Inflammatory macrophage treated with lipopolysaccharide for 1 hour (primary cell): Measurements from ENCODE around the gene CYP24A1.

ENCODE experiments used
- DNase-seq, 2 donors: peaks; one replicate each; pipeline ENCODE4 v3.0.0-alpha.2; 2020 to 2022

The CYP24A1 gene

DNA sequence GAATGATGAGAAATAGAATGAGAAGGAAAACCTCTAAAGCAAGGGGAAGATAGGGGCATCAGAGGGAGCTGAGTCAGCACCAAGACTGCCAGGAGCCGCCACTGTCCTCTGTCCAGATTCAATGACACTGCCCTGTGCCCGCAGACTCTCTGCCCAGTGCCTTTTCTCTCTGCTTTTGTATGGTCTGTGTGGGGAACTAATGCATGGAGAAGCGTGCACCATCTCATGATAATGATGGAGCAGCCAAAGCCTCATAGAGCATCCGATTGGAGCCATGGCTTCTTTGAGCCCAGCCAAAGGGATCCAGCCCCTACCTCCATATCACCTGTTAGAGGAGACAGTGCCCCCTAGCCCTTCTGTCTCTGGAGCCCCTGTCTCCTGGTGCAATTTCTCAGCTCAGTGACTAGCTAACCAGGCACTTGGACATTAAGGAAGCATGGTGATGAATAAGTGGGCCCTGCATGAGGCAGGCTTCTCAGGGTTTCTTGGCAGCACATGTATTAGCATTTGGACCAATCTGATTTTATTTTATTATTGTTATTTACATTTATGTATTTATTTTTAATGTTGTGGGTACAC is 27.6 kb upstream of the CYP24A1 start:
- no peak for DNase-seq

DNA sequence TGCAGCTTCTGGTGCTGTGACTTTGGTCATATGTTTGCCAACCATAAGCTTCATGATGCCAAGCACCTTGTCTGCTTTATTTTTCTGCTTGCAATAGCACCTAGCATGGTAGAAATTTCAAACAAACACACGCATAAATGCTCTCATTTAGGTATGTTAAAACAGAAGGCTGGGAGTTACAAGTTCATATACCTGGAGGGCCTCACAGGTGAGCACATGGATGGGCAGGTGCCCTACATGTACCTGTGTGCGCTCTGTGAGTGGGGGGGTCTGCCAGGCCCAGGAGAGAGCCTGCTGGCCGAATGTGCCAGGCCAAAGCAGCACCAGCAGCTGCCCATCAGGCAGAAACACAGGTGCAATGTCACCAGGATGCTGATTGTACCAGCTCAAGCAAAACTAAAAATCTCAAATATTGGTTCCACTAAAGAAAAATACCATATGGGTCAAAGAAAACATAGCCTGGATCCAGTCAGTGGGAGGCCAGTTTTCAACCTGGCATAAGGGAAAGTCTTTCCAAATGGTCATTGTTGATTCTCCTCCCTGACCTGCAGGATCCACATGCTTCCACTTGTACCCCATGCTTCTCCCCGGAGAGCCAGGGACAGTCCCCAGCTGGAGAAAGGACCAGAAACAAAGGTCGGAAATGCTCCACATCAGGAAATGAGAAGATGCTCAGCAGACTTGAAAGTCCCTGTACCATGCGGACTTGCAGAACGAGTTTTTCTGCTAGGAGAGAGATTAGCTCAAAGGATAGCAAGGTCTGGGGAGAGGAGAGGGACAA is 26.9 kb upstream of the CYP24A1 start:
- no peak for DNase-seq

DNA sequence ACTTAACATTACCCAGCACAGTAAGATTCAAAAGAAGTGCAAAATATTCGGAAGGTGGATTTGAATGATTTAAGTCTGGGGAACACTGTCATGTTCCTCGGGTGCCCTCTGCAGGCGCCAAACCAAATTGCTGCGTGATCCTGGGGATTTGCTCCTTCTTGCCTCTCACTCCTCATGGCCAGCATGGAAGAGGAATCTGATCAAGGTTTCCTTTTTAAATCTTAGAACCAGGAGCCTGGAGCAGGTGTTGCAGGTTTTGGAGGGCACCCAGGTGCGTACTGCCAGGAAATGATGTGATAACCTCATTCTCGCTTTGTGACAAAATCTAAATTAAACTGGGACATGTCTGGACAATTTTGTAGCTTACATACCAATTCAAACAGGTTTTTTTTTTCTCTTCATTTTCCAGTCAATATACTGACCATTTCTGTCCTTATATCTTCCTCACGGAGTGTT is 26.0 kb upstream of the CYP24A1 start:
- DNase-seq = peak; percentile 45 to 95

DNA sequence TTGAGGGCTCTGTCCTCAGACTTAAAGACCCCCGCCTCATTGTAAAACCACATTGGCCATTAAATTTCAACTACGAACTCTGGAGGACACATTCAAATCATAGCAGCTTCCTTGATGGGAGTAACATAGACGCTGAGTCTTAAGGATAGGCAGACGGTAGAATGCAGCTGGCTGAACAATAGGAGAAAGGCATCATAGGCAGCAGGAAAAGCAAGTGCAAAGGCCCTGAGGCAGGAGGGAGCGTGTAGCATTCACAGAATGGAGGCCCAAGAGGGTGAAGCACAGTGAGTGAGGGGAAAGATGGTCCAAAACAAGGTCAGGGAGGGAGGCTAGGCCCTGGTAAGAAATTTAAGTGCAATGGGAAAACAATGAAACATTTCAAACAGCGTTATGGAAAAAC is 25.5 kb upstream of the CYP24A1 start:
- no peak for DNase-seq

DNA sequence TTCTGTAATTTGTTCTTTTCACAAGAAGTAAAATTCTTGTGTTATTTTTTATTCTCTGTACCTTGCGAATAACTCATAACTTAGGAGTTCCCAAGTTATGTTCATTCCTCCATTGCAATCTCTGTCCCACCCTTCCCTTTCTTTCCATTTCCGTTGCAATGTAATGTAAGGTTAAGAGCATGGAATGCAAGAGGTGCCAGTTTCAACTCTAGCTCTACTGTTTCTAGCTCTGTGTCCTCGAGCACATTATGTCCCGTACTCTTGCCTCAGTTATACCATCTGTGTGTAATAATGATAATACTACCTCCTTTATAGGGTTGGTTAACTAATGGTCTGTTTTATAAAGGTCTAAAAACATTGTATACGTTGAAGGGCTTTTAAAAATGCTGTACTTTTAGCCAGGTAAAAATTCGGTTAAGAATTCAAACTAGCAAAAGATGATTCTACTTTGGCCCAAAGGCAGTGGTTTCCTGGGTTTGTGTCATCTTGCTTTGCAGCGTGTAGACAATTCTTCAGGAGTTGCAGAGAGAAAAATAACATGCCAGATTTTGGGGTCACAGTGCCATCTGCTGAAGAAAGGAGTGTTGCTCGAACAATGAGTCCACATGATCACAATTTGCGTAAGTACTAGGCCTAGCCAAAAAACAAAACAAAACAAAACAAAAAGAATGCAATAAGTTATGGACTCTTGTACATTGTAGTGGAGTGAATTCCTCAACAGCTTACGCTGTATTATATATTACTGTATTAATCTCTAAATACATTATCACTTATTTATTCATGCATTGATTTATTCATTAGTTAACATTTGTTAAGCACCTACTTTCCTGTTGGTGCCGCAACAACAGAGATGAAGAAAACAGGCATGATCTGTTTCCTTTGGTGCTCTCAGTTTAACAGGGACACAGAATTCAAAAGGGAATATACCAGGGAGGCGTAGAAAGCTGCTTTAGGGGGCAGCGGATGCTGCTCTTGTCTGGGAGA is 24.1 kb upstream of the CYP24A1 start:
- DNase-seq = peak; percentile 44

DNA sequence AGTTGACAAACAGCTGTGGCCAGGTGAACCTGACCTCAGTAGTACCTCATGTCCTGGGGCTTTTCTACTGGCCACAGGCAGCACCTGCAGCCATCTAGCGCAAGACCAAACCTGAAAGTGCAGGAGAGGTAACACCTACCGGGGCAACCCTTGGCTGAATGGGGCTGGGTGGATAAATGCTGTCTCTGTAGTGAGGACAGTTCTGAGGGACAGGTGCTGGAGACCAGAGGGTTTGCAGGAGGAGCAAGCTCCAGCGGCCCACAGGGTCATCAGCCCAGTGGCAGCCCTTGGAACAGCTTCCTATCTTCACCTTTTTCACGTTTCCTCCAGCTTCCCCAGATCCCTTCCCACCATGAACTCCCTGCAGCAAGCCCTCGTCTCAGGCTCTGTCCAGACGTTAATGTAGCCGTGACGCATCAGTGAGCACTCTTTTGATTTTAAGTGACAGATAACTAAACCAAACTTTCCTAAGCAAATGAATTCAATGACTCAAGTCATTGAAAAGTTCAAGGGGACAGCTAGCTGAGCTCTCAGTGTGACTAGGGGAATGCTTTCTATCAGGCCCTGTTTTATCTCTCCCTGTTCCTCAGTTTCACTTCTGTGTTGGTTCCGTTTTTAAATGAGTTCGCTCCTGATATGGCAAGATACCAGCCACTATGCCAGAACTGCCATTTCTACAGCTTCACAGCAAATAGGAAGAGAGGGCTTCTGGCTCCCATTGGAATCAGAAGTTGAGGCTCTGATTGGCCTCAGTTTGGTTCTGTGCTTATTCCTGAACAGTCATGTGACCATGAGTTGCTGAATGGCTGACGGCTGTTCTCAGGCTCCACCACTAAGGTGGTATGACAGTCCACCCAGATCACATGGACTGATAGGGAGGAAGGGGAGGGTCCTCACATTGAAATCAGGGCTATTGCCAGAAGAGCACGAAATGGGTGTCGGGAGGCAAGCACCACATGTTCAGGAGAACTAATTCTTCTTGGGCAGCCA is 22.0 kb upstream of the CYP24A1 start:
- no peak for DNase-seq

DNA sequence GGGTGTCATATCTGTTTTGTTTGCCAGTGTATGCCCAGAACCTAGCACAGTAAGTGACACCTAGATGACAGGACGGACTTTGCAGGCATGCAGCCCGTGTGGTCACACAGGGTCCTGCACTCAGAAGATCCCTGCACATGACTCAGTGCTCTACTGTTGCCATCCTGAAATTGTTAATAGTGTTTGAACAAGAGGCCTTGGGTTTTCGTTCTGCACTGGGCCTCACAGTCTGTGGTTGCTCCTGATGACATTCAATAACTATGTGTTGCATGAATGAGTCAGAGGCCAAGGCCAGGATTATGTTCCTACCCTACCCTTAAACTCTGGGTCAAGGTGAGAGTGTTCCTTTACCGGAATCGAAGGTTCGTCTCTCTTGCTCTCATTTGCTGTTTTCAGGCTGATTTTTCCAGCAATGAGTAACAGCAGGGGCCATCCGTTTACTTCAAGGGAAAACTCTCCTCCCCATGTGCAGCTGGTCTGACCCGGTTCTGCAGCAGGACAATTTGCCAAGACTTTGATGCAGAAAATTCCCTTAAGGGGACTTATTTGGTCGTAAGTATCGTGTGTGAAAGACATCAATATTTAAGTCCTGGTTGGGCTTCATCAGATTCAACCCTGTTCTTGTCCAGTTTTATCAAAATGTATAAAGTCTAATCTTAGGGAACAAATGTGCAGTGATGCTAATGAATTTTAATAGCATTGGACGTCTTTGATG is 21.1 kb upstream of the CYP24A1 start:
- no peak for DNase-seq

DNA sequence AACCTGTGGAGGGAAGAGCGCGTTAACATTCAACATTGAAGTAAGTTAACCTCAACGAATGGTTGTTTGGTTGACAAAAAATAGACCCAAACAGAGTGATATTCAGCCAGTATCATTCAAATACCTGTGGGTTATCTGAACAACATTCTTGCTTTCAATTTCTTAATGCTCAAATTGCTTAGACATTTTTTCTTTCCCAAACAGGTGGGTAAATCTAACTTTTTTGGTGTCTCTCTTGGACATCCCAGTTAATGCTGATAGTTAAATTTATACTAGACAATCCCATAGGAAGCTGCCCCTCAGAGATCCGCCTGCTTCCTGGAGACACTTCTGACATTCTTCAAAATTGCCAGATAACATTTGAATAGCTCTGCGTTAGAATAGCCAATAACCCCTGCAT is 20.0 kb upstream of the CYP24A1 start:
- no peak for DNase-seq

DNA sequence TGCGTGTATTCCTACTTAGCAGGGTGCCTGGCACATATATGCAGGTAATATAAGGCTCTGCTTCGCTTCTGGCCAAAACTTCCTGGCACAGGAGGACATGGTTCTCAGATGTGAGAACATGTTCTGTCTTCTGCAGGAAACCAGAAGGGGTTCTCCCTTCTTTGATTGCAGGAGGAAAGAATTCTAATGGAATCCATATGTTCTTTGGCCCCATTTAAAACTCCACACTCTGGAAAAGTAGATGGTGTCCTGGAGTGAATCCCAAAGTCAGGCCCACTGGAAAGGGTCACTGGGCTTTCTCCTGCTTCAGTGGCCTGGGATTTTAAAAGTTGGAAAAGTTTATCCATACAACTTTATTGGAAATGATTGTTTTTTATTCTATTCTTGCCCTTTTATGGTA is 16.4 kb upstream of the CYP24A1 start:
- DNase-seq = no peak

DNA sequence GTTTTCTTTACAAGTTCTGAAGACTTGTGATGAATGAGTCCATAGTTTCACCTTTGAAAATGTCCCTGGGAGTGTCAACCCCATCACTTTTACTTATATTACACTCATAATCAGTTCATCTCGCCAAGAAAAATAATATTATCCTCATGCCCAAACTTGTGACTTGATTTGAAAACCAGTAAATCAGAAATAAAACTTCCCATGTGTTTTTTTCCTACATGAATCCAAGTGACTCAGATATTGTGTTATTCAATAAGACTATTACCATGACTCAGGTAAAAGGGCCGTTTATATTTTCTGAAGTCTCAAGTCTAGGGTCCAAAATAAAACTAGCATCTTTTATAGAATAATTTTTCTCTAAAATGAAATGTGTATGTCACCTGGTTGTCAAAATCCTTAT is 15.8 kb upstream of the CYP24A1 start:
- DNase-seq = no peak

DNA sequence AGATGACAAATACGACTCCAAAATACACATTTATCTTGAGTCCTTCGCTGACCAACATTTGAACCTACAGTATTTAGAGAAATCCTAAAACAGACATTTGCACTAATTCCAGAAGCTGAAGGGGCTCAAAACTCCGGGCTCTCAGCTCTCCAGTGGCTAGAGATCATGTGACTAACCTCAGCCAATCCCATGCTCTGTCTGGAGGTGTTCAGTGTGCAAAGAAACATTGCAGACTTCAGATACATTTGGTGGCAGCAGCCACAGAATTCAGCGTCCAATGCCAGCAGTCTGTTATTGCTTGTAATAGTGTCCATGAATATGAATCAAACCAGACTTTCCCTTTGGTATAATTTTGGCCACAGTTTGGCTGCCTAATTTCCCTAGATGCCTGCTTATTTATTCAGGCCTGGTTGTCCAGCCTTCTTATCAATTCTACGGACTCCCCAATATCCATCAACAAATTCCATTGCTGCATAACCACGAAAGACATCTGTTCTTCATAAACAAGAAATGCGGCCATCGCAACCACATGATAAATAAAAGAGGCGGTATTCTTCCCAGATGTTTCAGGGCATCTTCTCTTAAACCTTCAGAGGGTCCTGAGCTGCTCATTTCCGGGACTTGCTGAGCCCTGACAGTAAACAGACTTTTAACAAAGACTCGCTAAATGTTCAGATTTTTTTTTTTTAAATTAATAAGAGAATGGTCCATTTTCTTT is 14.5 kb upstream of the CYP24A1 start:
- no peak for DNase-seq

DNA sequence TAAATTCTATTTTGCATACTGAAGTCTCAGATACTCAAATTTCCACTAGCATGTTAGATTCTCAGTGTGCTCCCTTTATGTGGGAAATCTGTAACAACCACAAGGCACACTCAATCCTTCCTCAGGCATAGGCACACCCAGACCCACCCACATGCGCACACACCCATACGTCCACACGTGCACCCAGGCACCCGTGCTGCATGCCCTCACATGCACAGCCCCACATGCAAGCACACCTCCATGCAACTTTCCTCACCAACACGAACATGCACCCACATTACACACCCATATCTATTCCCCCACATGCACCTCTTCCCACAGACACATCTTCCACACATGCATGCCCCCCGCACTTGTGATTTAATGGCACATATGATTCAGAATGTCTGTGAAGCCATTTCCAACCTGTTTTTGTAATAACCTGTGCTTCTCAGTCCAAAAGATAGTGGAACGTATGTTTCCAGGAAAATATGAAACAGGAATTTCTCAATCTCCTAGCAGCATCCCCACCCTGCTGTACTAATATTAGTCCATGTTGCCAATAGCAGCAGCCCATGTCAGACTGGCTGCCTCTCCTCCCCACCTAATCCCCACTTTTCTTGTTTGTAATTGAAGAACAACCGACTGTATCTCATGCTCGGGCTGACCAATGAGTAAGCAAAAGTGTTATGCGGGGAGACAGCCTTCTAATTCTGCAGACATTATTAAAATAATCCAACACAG is 11.3 kb upstream of the CYP24A1 start:
- no peak for DNase-seq

DNA sequence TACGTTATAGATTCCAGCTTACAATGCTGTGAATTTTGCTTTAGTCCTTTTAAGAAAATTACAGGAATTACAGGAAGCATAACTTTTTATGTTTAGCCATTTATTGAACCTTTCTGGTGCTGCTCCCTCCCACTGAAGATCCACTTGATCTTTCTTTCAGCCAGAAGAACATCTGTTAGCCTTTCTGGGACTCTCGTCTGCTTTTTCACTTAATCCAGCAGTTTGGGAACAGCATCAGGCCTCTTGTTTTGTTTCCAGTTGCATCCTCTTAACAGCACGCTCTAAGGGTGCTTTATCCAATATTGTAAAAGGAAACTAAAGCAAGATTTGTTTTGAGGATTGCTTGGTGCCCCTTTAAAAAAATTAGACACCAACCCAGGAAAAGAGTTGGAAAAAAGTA is 10.3 kb upstream of the CYP24A1 start:
- no peak for DNase-seq

DNA sequence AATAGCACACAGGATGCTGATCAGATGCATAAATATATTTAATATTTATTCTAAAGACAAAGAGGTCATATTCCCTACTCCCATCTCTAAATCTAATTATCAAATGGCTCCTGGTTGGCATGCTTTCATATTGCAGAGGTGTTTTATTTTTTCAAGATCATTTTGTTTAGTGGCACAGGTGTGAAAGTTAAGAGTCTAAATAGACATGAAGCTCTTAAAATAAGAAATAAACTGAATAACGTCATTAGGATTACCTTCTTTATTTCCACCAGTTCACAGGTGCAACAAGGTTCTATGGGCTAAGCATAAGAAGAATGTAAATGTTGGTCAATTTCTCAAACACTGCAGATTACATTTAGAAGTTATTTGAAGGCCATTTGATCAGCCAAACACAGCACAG is 7.1 kb upstream of the CYP24A1 start:
- no peak for DNase-seq

DNA sequence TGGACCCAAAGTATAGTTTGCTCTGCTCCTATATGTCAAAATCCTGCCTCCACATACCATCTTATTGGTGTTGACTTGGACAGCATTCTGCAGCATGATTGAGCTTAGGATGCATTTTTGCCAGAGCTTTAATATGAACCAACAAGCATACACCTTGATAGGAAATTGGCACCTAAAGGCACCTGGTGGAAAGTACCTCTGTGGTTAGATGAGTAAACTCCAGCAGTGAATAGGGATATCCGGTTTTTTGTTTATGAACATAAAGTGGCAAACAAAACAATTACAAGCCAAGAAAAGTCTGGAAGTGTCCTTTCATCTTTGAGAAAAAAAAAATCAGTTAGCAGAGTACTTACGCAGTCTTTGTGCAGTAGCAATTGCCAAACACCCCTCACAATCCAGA is 6.2 kb upstream of the CYP24A1 start:
- no peak for DNase-seq

DNA sequence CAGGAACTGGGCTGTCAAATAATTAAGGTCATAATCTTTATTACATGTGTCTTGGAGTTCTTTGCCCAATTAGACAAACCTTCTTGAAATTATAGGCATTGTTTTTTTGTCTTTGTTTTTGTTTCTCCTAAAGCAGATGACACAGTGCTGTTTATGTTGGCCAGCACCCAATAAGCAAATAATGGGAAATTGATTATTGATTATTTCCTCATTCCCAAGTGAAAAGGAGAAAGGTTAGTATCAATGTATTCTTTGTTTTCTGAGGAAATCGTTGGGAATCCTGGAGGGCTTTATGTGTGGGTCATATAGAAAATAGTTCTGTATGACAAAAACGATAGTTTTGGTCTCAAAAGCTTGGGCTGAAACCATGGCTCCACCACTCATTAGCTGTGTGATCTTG is 4.5 kb upstream of the CYP24A1 start:
- DNase-seq = no peak

DNA sequence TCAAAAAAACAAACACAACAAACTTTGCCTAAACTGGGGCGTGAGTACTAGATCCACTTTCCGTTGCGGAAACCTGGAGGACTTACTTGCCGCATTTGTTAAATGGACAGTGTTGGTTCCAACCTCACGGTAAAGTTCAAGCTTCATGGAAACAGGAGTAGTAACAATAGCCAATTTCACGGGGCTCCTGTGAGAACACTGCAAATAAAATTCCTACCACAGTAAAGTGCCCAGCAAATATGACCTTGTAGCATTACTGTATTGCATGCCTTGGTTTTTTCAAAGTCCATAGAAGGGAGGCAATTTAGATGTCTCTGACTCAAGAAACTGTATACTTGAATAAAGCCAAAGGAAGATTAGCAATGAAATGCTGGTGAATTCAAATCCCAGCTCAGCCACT is 3.6 kb upstream of the CYP24A1 start:
- no peak for DNase-seq

DNA sequence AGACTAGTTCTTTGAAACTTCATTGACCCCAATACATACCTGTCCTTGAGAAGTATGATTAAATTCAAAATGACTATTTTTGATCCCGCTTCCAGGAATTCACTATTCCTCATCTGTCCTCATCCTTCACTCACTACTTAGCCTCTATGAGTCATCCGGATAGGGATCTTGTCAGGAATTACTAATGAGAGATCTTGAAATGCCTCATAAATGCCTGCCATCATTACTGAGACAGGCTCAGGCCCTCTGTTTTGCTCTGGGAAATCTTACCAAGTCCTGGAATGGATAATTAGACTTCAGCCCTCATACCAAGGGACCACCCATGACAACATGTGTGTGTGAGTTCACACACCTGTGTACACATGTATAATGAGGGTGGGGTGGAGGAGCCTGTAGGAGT is 2.8 kb upstream of the CYP24A1 start:
- DNase-seq = no peak

DNA sequence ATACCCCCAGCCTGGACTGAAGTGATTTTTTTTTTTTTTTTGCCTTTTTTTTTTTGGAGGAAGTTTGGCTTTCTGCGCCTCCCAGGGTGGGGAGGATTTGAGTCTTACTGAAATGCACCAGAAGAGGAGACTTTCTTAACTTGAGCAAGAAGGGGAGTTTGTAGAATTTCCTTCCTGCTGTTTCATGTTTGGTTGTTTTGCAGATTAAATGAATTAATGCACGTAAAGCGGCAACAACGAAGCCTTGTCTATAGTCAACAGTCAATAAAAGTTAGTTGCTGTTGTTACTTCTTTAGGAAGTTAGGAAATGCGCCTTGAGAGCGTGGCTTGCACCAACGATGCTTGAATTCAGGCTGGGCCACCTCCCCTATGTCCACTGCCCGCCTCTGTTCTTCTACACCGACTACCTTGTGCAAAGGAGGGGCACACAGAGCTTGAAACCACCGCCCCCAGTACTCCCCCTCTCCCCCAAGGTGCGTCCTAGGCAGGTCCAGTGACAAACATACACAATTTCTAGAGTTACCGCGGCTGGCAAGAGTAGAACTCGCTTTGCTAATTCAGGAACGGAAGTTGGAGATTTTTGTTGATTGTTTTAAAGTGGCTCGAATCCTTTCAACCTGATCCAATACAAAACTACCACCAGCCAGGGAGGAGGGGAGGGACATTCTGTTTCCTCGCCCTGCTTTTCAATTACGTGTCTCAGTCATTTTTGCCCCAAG is 830 bp upstream of the CYP24A1 start:
- DNase-seq = peak; percentile 55 to 63
